T-helper 9 cell (primary cell): ENCODE data around the gene VSTM2L.

Experiments used
- DNase-seq: peaks from one replicate; pipeline ENCODE4 v3.0.0-alpha.2; 2020

VSTM2L gene

DNA sequence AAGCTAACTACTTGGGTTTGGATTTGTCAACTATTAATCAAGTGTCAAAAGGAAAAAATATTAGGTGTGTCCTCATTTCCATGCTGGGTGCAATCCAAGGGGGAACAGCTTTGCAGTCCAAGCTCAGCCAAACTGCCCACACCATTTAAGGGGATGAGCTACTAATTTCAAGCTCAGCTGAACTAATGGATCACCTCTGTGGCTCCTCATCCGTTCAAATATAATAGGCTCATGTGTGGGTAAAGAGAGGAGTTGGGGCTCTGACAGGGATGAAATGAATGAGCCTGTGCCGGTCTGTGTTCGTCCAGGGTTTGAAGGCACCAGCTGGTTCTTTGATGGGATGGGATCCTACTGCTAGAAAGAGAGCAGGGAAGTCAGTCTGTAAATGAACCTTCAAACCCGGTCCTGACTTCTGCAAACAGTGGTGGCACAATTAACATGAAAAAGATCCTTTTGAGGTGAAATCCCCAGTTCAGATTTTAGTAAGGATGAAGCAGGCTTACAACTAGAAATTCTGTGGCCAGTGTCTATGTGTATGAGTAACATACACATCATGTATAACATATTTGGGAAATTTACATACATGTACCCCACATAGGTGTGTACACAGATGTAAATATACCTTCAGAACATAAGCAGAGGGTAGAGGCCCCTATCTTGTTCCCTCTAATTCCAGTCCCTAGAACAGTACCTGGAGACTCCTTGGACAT is 88.4 kb downstream of the VSTM2L start:
- no peak for DNase-seq

DNA sequence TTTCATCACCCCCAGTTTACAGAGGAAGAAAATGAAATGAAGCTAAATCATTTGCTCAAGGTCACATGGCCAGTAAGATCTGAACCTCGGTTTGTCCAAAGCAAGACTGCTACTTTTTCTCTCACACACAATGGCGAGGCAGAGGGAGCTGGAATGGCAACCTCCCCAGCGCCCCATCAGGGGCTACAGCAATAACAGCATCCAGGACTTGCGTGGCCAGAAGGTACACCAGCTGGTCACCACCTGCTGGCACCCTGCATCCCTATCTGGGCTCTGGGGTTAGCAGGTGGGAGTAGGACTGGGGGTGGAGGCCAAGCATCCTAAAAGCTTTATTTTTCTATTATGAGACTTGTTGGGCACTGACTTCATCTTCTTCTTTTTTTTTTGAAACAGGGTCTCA is 89.0 kb downstream of the VSTM2L start:
- no peak for DNase-seq

DNA sequence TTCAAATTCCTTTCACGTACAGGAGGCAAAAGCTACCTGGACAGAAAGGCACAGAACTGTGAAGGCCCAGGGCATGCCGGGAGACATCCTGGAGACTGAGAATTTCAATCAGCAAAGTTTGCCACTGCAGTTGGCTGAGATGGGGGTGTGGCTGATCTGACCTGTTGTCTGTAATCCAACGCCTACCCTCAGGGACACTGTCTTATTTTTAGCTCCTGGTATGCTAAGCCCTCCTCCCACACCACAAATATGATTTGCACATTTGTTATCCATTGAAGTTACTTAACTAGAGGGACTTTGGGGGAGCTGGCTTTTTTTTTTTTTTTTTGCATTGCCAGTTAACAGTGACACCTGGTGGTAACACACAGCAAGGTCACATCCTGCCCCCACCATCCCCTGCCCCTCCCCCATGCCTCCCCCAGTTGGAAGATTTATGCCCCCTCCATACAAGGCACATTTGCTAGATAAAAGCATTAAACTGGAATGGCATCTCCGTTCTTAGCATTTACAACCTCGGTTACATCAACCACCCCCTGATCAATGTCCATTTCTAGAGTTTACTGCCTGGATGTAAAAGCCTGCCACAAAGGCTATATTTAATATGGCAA is 90.0 kb downstream of the VSTM2L start:
- no peak for DNase-seq

DNA sequence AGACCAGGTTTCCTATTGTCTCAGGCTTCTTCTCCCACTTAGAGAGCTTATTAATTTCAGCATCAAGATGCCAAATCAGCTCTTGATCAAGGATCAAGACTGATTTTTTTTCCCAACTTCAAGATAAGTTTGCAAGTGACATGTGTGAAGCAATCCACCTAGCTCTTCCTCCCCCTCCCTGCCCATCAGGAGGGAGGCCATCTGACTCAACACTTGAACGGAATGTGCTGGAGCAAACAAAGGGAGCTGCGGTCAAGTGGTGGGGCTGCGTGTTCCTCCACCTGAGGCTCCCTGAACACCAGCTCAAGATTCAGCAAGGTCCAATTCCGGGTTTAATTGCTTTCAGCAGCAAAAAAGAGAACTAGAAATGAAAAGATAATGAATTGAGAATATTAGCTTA is 91.6 kb downstream of the VSTM2L start:
- DNase-seq, result no peak
